Glutamatergic neuron (in vitro differentiated cells): Measurements from ENCODE around the gene LTK. TPM values are rescaled to one million over a fixed set of nuclear protein-coding genes. Genes with fewer than 3 reads are reported as not detected.

Experiments used
- DNase-seq: peaks from one replicate; pipeline ENCODE4 v3.0.0; 2022
- H3K27ac Mint-ChIP-seq: one replicate; pipeline ENCODE4 v1.8.0; 2020; ENCODE audit warnings: mild to moderate bottlenecking, mixed read lengths, inconsistent platforms; ENCODE audit not compliant: unreplicated experiment
- H3K27me3 Mint-ChIP-seq: one replicate; pipeline ENCODE4 v1.8.0; 2020; ENCODE audit warnings: mild to moderate bottlenecking, moderate library complexity, mixed read lengths, inconsistent platforms; ENCODE audit not compliant: unreplicated experiment
- H3K36me3 Mint-ChIP-seq: one replicate; pipeline ENCODE4 v1.8.0; 2020; ENCODE audit warnings: mild to moderate bottlenecking, mixed read lengths, inconsistent platforms; ENCODE audit not compliant: unreplicated experiment
- H3K4me1 Mint-ChIP-seq: one replicate; pipeline ENCODE4 v1.8.0; 2020; ENCODE audit warnings: mild to moderate bottlenecking, low read depth, mixed read lengths, inconsistent platforms; ENCODE audit not compliant: unreplicated experiment
- H3K4me3 Mint-ChIP-seq: one replicate; pipeline ENCODE4 v1.8.0; 2020; ENCODE audit warnings: mild to moderate bottlenecking, mixed read lengths, inconsistent platforms; ENCODE audit not compliant: unreplicated experiment
- H3K9me3 Mint-ChIP-seq: one replicate; pipeline ENCODE4 v1.8.0; 2020; ENCODE audit warnings: mild to moderate bottlenecking, moderate library complexity, mixed read lengths, inconsistent platforms; ENCODE audit not compliant: unreplicated experiment
- CTCF ChIP-seq: fragments of 200-600 bp; sonication (generic); IDR thresholded peaks from one replicate; pipeline ENCODE4 v1.5.0; 2021; ENCODE audit not compliant: partially characterized antibody, unreplicated experiment
- total RNA-seq: library from RNA; stranded (reverse); fragmentation: NEBNext Ultra II Directional; extraction: Animal tissue kit (Norgen Biotek cat#: 25700); gene quantifications from one replicate; pipeline ENCODE4 v1.2.1, GENCODE V29; 2021; ENCODE audit not compliant: unreplicated experiment

LTK gene
- total RNA-seq, 1 donor from 2014 or later = 3.2 TPM

- no peak for DNase-seq
- TF ChIP-seq CTCF = no peak
- Mint-ChIP-seq H3K27me3 (peaks cover 5% of the 10 kb centered on the region), H3K4me3 (no peak overlapping the region), H3K36me3 (peaks cover 7% of the 10 kb centered on the region), H3K27ac (no peak overlapping the region), H3K4me1 (no peaks in the 10 kb centered on the region), H3K9me3 (peaks cover 3% of the 10 kb centered on the region)
Observed at GRCh38 chr15:41466711-41467110, 46.9 kb downstream of the LTK start.

- DNase-seq = no peak
- Mint-ChIP-seq H3K36me3 (peaks cover 7% of the 10 kb centered on the region), H3K4me1 (no peaks in the 10 kb centered on the region), H3K27me3 (peaks cover 5% of the 10 kb centered on the region), H3K4me3 (no peak overlapping the region), H3K27ac (no peak overlapping the region), H3K9me3 (peaks cover 3% of the 10 kb centered on the region)
- TF ChIP-seq CTCF = peak; percentile 73
Observed at GRCh38 chr15:41465822-41466421, 47.7 kb downstream of the LTK start.

GRCh38 chr15:41464889-41465580 is 48.6 kb downstream of the LTK start:
- TF ChIP-seq CTCF = no peak
- Mint-ChIP-seq H3K27ac (no peak overlapping the region), H3K27me3 (peaks cover 5% of the 10 kb centered on the region), H3K4me1 (no peaks in the 10 kb centered on the region), H3K4me3 (no peak overlapping the region), H3K9me3 (peaks cover 3% of the 10 kb centered on the region), H3K36me3 (peaks cover 5% of the 10 kb centered on the region)
- DNase-seq = no peak

GRCh38 chr15:41462084-41462795 is 51.4 kb downstream of the LTK start:
- Mint-ChIP-seq H3K4me1 (no peaks in the 10 kb centered on the region), H3K27me3 (peaks cover 3% of the 10 kb centered on the region), H3K36me3 (no peaks in the 10 kb centered on the region), H3K27ac (no peak overlapping the region), H3K4me3 (no peak overlapping the region), H3K9me3 (peaks cover 3% of the 10 kb centered on the region)
- DNase-seq = no peak
- TF ChIP-seq CTCF = no peak

Other genes with a start within 250 kb of the LTK start
- gene OIP5, start 181.2 kb downstream of the LTK start, total RNA-seq = 1.5 TPM
- 19.3 TPM for gene NUSAP1, start 180.9 kb downstream of the LTK start, total RNA-seq
- gene NDUFAF1, start 111.3 kb downstream of the LTK start, total RNA-seq = 20.7 TPM
- 66.4 TPM for gene RTF1, start 96.7 kb downstream of the LTK start, total RNA-seq
- gene ITPKA, start 20.0 kb downstream of the LTK start, total RNA-seq = 1.1 TPM
- 48.9 TPM for gene RPAP1, start 30.4 kb upstream of the LTK start, total RNA-seq
- 5.1 TPM for gene TYRO3, start 45.4 kb upstream of the LTK start, total RNA-seq
- 68.9 TPM for gene MGA, start 146.6 kb upstream of the LTK start, total RNA-seq